ENCODE results near the gene SLC35F5. TPM values are rescaled to one million over a fixed set of nuclear protein-coding genes. Genes with fewer than 3 reads are reported as not detected.
"Not testable (repeated sequence)": the region's sequence is repeated elsewhere in the genome, so short reads cannot be mapped to it uniquely, and the experiment has no call there.

SLC35F5 gene
- total RNA-seq, 2 experiments from 2014 or later = 28.1 to 28.7 TPM

DNA sequence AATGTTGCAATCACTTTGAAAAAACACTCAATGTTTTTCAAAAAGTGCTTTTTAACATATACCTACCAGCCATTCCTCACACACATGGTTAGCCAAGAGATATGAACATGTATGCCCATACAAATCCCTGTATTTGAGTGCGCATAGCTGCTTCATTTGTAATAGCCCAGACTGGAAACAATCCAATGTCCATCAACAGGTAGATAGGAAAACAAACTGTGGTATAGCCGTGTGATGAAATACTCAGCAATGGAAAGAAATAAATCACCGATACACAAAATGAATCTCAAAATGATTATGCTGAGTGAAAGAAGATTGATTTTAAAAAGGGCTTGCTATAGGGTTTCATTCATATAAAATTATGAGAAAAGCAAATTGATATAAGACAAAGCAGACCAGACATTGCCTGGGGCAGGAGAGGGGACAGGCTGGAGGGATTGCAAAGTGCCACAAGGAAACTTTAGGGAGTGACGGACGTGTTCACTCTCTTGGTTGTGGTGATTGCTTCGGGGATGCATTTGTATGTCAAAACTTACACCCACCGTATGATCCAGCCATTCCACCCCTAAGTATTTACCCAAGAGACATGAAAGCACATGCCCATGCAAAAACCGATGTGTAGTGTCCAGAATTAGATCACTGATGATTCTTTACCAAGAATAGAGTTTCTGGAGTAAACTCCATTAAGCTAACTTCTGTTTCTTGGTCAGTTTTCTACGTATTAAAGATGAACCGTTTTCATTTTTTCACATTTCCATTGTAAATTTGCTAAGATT, 93.0 kb downstream of the SLC35F5 start:
- CTCF ChIA-PET, POLR2A ChIA-PET: not testable (repeated sequence)

Other genes starting within 250 kb of the SLC35F5 start
- 10 to 100 TPM; 15.3 to 16.6 TPM for gene RABL2A, start 129.4 kb downstream of the SLC35F5 start, total RNA-seq
- gene ACTR3, start 133.4 kb upstream of the SLC35F5 start, total RNA-seq = 100 to 1,000 TPM; 511 to 529 TPM

Data from activated CD8-positive, alpha-beta memory T cell treated with anti-CD3 and anti-CD28 coated beads for 36 hours (primary cell).